Endometrial microvascular endothelial cells (primary cell): ENCODE measurements around the gene CCR2. TPM values are rescaled to one million over a fixed set of nuclear protein-coding genes. Genes with fewer than 3 reads are reported as not detected.
"Not testable (repeated sequence)": the region's sequence is repeated elsewhere in the genome, so short reads cannot be mapped to it uniquely, and the experiment has no call there.

Experiments
- in situ Hi-C: cut with HindIII; loops from 2 replicates; pipeline ENCODE4 v1.10.0; 2017; ENCODE audit warnings: low sequenced_read_pairs, low pct_unique_long_range_greater_than_20kb; ENCODE audit errors: inconsistent ontology term
- total RNA-seq: library from RNA; depleted of rRNA; stranded (reverse); fragments of >200 nt; gene quantifications from one replicate; pipeline ENCODE4 v1.2.3, GENCODE V29; 2015; ENCODE audit errors: inconsistent ontology term

Gene CCR2
- total RNA-seq, 1 donor from 2014 or later = not detected

DNA sequence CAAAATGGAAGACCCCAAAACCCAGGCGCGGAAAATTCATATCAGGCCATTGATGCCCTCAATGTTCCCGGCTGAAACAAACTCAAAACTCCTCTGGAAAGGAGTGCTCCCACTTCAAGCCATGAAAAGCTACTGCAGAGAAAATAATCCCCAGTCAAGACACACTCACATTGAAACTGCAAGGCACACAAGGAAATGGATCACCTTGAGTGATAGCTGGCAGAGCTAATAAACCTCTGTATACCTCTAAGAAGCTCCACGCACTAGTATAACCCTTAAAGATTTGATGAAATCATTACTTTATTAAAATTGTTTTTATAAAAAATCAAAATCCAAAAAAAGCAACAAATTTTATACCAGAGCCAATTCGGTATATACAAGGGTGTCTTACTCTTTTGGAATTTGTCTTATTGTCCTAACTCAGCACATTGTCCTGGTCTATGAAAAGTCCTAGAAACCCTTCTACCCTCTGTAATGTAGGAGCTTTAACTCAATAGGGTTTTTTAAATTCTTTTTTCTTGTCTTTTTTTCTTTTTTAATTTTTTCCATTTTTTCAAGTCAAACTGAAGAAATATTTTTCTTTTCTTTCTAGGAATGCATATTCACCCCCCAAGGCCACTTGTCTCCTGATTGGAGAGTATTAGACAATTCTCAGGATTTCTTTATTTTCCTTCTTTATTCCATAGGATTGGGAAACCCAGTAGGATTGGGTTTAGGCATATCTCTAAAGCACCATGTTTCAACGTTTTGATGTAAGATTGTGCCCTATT is 44.5 kb downstream of the CCR2 start:
- in situ Hi-C loops = no loop called here

DNA sequence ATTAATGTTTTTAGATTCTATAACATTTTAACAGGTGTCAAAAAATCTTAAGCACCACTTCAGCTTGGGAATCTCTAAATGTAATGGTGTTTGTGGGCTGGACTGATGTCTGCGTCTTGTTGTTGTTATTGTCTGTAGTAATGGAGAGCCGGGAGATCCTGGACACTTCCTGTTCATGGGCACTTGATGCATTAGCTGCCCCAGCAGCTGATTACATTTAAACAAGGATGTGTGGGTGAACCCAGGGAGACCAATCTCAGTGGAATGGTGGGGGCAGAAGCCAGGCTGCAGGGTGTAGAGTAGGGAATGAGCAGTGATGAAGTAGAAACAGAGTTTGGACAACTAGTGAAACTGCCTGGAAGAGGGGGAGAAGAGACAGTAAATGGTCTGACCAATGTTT is 45.2 kb downstream of the CCR2 start:
- in situ Hi-C loops = no loop called here

DNA sequence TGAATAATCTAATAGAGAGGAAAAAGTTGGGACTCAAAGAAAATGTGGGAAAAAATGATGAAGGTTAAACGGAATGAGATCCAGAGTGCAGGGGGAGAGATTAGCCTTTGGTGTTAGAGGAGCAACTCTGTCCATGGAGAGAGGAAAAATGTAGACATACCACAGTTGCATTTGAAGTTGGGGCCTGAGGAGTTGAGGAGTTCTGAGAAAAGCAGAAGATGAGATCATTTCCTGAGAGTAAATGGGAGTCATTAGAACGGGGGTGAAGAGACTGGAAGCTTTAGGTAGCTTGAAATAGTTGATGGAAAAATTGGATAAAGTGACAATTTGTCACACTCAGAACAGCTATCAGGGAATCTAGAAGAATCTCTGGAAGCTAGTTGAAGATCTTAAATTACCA is 45.6 kb downstream of the CCR2 start:
- in situ Hi-C loops = no loop called here

DNA sequence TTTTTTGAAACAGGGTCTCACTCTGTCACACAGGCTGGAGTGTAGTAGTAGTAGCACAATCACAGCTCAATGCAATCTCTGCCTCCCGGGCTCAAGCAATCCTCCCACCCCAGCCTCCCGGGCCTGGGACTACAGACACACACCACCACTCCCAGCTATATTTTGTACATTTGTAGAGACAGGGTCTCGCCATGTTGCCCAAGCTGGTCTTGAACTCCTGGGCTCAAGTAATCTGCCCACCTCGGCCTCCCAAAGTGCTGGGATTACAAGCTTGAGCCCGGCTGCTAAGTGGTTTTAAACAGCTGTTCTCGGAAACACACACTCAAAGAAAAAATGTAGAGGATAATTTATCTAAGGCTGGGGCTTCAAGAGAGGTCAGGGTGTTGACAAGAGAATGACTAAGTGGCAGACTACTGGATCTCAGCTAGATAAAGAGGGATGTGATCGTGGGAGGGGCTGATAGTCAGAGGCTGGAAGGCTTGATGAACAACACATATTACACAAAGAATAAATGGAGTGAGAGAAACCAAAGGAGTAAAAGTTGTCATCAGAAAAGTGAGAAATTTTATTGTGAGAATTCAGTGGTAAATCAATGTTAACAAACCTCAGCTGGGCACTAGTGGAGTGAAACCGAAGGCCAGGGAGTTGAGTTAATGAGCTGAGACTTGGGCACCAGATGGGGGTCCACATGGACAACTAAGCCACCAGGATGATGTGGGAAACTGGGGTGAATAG is 46.3 kb downstream of the CCR2 start:
- in situ Hi-C loops = no loop called here

DNA sequence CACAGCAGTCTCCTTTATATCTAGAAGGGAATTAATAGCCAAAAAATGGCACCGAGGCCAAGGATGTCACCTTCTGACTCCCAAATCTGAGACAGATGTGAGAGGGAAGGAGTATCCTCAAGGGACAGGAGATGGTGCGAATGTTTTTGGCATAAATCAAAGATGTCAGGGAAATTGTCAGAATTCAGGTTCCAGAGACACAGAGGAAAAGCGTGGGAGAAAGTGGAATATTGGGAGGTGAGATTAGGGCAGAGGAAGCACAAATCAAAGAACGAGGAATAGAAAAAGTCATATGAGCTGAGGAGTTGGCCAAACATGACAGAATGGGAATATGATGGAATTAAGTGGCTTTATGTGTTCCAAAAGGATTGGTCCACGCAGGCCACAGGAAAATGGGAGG is 46.9 kb downstream of the CCR2 start:
- in situ Hi-C loops = no loop called here

DNA sequence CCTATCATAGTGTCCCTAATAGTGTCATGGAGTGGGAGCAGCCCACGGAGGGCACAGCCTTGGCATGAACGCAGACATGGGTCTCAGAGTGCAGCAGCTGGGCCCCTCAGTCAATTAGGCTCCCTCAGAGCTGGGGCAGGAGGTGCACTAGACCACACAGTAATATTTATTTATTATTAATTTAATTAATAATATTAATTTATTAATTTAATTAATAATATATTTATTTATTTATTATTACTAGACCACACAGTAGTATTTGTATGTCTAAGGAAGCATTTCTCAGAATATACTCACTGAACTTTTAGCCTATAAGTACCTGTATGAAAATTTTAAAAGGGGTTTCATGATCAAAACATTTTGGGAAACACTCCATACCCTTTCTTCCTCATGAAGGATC is 47.7 kb downstream of the CCR2 start:
- in situ Hi-C loops = no loop called here

DNA sequence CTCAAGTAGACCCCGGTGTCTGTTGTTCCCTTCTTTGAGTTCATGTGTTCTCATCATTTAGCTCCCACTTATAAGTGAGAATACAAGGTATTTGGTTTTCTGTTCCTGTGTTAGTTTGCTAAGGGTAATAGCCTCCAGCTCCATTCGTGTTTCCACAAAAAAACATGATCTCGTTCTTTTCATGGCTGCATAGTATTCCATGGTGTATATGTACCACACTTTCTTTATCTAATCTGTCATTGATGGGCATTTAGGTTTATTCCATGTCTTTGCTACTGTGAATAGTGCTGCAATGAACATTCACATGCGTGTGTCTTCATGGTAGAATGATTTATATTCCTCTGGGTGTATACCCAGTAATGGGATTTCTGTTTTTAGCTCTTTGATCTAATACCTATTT is 49.0 kb downstream of the CCR2 start:
- in situ Hi-C loops = not testable (repeated sequence)

DNA sequence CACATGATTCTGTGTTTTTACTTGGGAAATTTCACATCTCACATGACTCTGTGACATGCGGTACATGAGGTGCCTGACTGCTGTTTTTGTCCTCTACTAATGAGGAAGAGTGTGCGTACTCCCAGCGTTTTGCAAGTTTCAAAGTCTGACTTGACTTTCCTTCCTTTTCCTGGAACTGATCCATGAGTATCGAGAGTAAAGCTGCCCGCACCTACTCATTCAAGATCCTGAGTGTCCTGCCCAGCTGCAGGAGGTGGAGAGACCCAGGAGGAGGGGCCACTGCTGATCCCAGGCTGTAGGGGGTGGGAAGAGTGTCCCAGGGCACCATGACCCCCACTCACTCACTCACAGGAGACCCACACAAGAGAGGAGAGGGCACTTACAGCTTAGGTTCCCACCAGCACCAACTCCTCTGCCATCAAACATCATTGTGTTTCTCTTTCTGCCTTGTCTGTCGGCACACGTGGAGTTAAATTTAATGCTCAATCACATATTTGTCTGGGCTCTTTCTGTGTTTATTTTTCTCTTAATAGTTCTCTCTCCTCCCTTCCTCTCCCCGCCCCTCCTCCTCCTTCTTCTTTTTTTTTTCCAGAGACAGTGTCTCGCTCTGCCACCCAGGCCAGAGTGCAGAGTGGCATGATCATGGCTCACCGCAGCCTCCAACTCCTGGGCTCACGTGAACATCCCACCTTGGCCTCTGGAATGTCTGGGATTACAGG is 51.5 kb downstream of the CCR2 start:
- in situ Hi-C loops = no loop called here

DNA sequence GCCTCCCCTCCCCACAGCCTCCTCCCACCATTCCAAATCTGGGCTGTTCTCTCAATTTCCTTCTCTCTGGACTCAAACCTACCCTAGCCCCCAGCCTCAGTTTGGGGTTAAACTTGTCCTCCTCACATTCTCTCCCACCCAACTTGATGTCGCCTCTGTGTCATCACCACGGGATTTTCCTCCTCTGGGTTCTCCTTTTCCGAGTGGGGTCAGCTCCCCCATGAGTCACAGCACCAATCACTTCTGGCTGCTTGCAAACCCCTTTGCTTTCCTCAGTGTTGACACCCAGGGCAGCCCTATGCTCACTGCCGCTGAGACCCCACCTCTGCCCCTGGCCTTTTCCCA is 52.5 kb downstream of the CCR2 start:
- in situ Hi-C loops = no loop called here

DNA sequence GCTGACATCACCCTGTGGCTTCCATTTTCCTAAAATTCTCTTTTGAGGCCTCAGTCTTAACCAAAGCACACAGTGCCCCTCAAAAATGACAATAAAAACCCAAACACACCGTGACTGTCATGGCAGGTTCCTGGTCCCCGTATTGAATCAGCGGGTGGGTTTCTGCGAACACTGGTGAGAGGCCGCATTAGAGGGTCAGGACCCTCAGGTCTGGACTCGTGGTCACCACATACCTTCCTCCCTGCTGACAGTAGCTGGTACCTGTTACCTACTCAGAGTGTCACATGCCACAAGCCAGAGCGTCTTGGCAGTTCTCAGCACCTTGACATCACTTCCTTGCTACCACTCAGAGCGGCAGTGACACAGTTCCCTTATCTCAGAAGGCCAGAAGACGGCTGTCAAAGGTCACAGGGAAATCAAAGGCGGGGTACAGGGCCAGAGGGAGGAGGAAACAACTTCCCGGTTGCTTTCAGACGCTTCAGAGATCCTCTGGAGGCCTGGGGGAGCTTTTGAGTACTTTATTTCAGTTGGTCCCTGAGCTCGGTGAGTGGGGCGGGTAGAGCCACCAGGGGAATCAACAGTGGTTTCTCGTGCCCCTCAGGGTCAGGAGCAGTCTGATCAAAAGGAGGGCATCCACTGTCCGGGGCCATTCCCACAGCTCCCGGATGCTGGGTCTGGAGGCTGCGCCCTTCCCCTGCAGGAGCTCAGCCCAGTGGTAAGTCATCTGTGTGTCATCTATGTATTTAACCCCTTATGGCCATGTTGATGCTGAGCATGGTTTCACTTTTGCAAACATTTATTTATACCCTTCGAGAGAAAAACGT is 53.1 kb downstream of the CCR2 start, which contains the start of the genes CCR5AS and CCRL2:
CCR5AS (minus strand) TSS at position 279 of the 824 bp plus-strand sequence.
CCRL2 (plus strand) TSS at position 472 of the 824 bp plus-strand sequence. CDS start 821 bp downstream, outside the sequence.
- in situ Hi-C loops = no loop called here

DNA sequence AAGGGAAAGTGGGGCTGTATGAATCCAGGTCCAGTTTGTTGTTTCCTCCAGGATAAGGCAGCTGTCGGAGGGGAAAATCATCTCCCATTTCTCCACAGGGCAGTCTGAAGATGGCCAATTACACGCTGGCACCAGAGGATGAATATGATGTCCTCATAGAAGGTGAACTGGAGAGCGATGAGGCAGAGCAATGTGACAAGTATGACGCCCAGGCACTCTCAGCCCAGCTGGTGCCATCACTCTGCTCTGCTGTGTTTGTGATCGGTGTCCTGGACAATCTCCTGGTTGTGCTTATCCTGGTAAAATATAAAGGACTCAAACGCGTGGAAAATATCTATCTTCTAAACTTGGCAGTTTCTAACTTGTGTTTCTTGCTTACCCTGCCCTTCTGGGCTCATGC is 54.1 kb downstream of the CCR2 start:
- in situ Hi-C loops = no loop called here

DNA sequence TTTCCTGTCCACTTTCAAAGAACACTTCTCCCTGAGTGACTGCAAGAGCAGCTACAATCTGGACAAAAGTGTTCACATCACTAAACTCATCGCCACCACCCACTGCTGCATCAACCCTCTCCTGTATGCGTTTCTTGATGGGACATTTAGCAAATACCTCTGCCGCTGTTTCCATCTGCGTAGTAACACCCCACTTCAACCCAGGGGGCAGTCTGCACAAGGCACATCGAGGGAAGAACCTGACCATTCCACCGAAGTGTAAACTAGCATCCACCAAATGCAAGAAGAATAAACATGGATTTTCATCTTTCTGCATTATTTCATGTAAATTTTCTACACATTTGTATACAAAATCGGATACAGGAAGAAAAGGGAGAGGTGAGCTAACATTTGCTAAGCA is 54.9 kb downstream of the CCR2 start:
- in situ Hi-C loops = no loop called here

DNA sequence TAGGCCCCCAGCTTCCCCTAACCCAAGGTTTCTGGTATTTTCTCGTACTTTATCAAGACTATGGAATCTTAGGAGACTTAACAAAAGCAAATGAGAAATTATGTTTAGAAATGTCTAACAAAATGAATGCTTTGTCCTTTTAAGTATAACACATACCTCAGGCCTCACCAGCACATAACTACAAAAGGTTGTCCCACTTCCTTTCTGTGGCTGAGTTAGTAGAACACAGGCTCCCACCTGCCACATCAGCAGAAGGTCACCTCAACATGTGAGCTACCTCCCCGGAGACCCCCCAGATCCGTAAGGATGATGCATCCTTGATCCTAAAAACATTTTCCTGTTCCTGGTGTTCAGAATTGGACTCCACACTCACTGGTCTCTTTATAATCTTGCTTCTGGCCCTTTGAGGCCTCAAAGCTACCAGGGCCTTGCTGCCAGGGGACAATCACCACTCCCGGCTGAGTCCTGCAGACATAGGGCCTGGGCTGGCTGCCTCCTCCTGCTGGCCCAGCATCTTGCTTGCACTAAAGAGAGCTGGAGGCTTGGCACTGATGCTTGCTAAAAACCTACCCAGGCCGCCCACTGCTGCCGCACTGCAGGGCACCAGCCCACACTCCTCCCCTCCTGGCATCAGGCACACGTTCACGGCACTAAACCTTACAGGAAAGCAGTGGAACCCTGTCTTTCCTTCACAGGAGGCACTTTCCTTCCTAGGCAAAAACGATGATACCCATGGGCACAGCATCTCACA is 56.0 kb downstream of the CCR2 start:
- in situ Hi-C loops = no loop called here

Other genes with a start within 250 kb of the CCR2 start
- not detected for gene CCR1, start 145.8 kb upstream of the CCR2 start, total RNA-seq
- not detected for gene CCR3, start 111.7 kb upstream of the CCR2 start, total RNA-seq
- not detected for gene CCR5, start 16.8 kb downstream of the CCR2 start, total RNA-seq
- 14.6 TPM for gene CCRL2, start 53.1 kb downstream of the CCR2 start, total RNA-seq
- gene LTF, start 110.8 kb downstream of the CCR2 start, total RNA-seq = 0.65 TPM
- not detected for gene RTP3, start 143.9 kb downstream of the CCR2 start, total RNA-seq
- gene LRRC2, start 212.2 kb downstream of the CCR2 start, total RNA-seq = 0.37 TPM